KG1 (cell line): ENCODE results near the gene EDA2R.

Experiments used
- DNase-seq: peaks from one replicate; lab custom pipeline; 2025; lab: John Stamatoyannopoulos, UW

Gene EDA2R

GRCh38 chrX:66638591-66639500 lies at the start of gene EDA2R:
EDA2R (minus strand) TSS chrX:66639078; CDS start chrX:66616020, 23,058 bp downstream.
- no peak for DNase-seq

GRCh38 chrX:66684196-66684595 lies 45.3 kb upstream of the EDA2R start:
- no peak for DNase-seq

GRCh38 chrX:66680451-66680850 lies 41.6 kb upstream of the EDA2R start:
- no peak for DNase-seq

- no peak for DNase-seq
These were observed 38.6 kb upstream of the EDA2R start for GRCh38 chrX:66677430-66677829.

- DNase-seq: no peak
These were observed 38.1 kb upstream of the EDA2R start for GRCh38 chrX:66676990-66677389.

GRCh38 chrX:66676413-66676812 lies 37.5 kb upstream of the EDA2R start:
- no peak for DNase-seq

- no peak for DNase-seq
These were observed 36.7 kb upstream of the EDA2R start for GRCh38 chrX:66675541-66675940.

- no peak for DNase-seq
These were observed 35.6 kb upstream of the EDA2R start for GRCh38 chrX:66674506-66674905.

- DNase-seq: no peak
These were observed 33.2 kb upstream of the EDA2R start for GRCh38 chrX:66672106-66672505.

GRCh38 chrX:66654411-66654810 lies 15.5 kb upstream of the EDA2R start:
- DNase-seq: no peak

- DNase-seq: no peak
These were observed 3.5 kb downstream of the EDA2R start for GRCh38 chrX:66635360-66635759.

GRCh38 chrX:66634272-66634671 lies 4.6 kb downstream of the EDA2R start:
- DNase-seq: no peak

GRCh38 chrX:66633541-66633940 lies 5.3 kb downstream of the EDA2R start:
- no peak for DNase-seq

- no peak for DNase-seq
These were observed 5.9 kb downstream of the EDA2R start for GRCh38 chrX:66632981-66633380.

- DNase-seq: no peak
These were observed 6.4 kb downstream of the EDA2R start for GRCh38 chrX:66632473-66632872.

GRCh38 chrX:66625525-66625924 lies 13.4 kb downstream of the EDA2R start:
- DNase-seq: no peak

- DNase-seq: no peak
These were observed 16.7 kb downstream of the EDA2R start for GRCh38 chrX:66622209-66622608.

- no peak for DNase-seq
These were observed 21.9 kb downstream of the EDA2R start for GRCh38 chrX:66616944-66617343.

GRCh38 chrX:66602381-66602938 lies 36.4 kb downstream of the EDA2R start:
- no peak for DNase-seq

- DNase-seq: no peak
These were observed 37.4 kb downstream of the EDA2R start for GRCh38 chrX:66601522-66601921.

- DNase-seq: no peak
These were observed 59.7 kb downstream of the EDA2R start for GRCh38 chrX:66579219-66579618.

- no peak for DNase-seq
These were observed 84.9 kb downstream of the EDA2R start for GRCh38 chrX:66553973-66554372.

GRCh38 chrX:66547847-66548369 lies 91.0 kb downstream of the EDA2R start:
- no peak for DNase-seq
